ENCODE data around the gene DENND1B. TPM values are rescaled to one million over a fixed set of nuclear protein-coding genes. Genes with fewer than 3 reads are reported as not detected.

DENND1B gene
- total RNA-seq, 1 experiment from 2014 or later = 9.6 TPM

DNA sequence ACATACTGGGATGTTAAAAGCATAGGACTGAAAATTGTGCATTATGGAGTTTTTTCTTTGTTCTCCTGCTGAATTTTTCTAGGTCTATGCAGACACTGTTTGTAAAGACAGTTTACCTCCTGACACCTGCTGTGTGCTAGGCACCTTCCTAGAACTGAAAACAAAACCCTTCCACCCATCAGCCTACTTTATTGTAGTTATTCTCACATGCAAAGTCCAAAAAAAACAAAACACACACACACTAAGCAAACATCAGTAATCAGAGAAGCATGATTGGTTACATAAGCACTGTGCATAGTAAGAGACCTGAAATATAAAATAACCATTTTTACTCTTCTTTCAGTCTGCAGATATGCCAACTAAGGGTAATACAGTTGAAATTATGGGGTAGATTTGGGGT lies 312.1 kb downstream of the DENND1B start:
- Histone ChIP-seq H3K27ac (ENCODE audit: low read depth, low read length) (no peak overlapping the region), H3K4me2 (ENCODE audit: low read length) (no peak overlapping the region), H3K9me2 (ENCODE audit: insufficient read depth) (no peaks in the 10 kb centered on the region), H4K20me1 (ENCODE audit: insufficient read depth) (no peaks in the 10 kb centered on the region; the same call in 1 of the 2 replicates), H3K9me3 (ENCODE audit: control insufficient read depth in 1 of 2, insufficient read depth in 1 of 2, low read depth in 1 of 2, low read length in 2 of 2) (no peaks in the 10 kb centered on the region), H2AFZ (ENCODE audit: low read depth, low read length, poor library complexity, severe bottlenecking) (no peak overlapping the region), H3K4me3 (replicated peaks in 1 of 2; ENCODE audit: low read depth in 1 of 2, low read length in 2 of 2) (no peak overlapping the region), H3K27me3 (ENCODE audit: insufficient read depth, low read length) (no peaks in the 10 kb centered on the region), H3K9ac (ENCODE audit: low read length) (no peak overlapping the region), H3K36me3 (ENCODE audit: control insufficient read depth in 1 of 2, insufficient read depth in 2 of 2, low read length in 2 of 2) (no peaks in the 10 kb centered on the region), H3K79me2 (ENCODE audit: insufficient read depth, low read length) (no peaks in the 10 kb centered on the region), H3K4me1 (ENCODE audit: control insufficient read depth in 1 of 2, insufficient read depth in 2 of 2, low read length in 2 of 2) (no peaks in the 10 kb centered on the region)
- ChIA-PET RAD21 (ENCODE audit: low non-redundant PET in 1 of 2, low total read pairs in 2 of 2, uncharacterized antibody in 2 of 2, unreplicated experiment in 2 of 2) (no interaction called here), POLR2A (no interaction called here), CTCF (no interaction called here)
- BruUV-seq (replicated peaks) = no TSS peak
- ATAC-seq (no peak), DNase-seq (ENCODE audit: low read depth, low spot score) (no peak)
- no peak for TF ChIP-seq ZFX (IDR thresholded peaks at IDR 0.05)
- TF ChIP-seq SP1 (IDR thresholded peaks at IDR 0.05; ENCODE audit: low read depth) = no peak
- TF ChIP-seq JUND (IDR thresholded peaks at IDR 0.05) = no peak
- no peak for TF ChIP-seq SRF (IDR thresholded peaks at IDR 0.05; ENCODE audit: low read depth)
- TF ChIP-seq POLR2A (IDR thresholded peaks at IDR 0.05; ENCODE audit: borderline replicate concordance, extremely low read depth, insufficient read depth, insufficient read length) = no peak
- no peak for TF ChIP-seq TCF7L2 (IDR thresholded peaks at IDR 0.05; ENCODE audit: borderline replicate concordance, extremely low read depth, insufficient read depth, insufficient read length)
- TF ChIP-seq SIN3A (IDR thresholded peaks at IDR 0.05; ENCODE audit: low read depth) = no peak
- no peak for TF ChIP-seq YY1 (IDR thresholded peaks at IDR 0.05; ENCODE audit: extremely low read depth, insufficient replicate concordance, low read depth, low read length)
- TF ChIP-seq EGR1 (IDR thresholded peaks at IDR 0.05; ENCODE audit: low read depth) = no peak
- TF ChIP-seq CEBPB (IDR thresholded peaks at IDR 0.05; ENCODE audit: low read depth) = no peak
- intact Hi-C loops (cut with micrococcal nuclease) = no loop called here

DNA sequence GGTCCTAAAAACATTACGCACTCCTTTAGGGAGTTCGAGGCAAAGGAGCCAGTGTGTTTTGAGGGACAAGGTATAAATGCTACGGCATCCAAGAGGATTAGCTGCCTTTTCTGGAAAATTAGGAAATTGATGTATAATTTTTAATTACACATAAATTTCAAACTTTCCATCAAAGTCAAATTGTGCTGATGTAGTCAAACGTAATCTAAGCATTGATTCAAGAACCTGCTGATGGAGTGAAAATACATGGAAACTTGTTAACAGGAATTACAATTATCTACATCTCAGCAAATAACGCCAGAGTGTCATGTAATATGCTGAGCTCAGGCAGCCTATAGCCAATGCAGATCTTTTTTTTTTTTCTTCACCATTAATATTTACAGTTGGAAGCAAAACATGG lies 312.7 kb downstream of the DENND1B start:
- Histone ChIP-seq H3K9me3 (ENCODE audit: control insufficient read depth in 1 of 2, insufficient read depth in 1 of 2, low read depth in 1 of 2, low read length in 2 of 2) (no peaks in the 10 kb centered on the region), H3K4me1 (ENCODE audit: control insufficient read depth in 1 of 2, insufficient read depth in 2 of 2, low read length in 2 of 2) (no peaks in the 10 kb centered on the region), H3K9ac (ENCODE audit: low read length) (no peak overlapping the region), H3K79me2 (ENCODE audit: insufficient read depth, low read length) (no peaks in the 10 kb centered on the region), H3K4me3 (replicated peaks in 1 of 2; ENCODE audit: low read depth in 1 of 2, low read length in 2 of 2) (no peak overlapping the region), H2AFZ (ENCODE audit: low read depth, low read length, poor library complexity, severe bottlenecking) (no peak overlapping the region), H4K20me1 (ENCODE audit: insufficient read depth) (no peaks in the 10 kb centered on the region; the same call in 1 of the 2 replicates), H3K9me2 (ENCODE audit: insufficient read depth) (no peaks in the 10 kb centered on the region), H3K36me3 (ENCODE audit: control insufficient read depth in 1 of 2, insufficient read depth in 2 of 2, low read length in 2 of 2) (no peaks in the 10 kb centered on the region), H3K4me2 (ENCODE audit: low read length) (no peak overlapping the region), H3K27me3 (ENCODE audit: insufficient read depth, low read length) (no peaks in the 10 kb centered on the region), H3K27ac (ENCODE audit: low read depth, low read length) (no peak overlapping the region)
- ATAC-seq = no peak
- TF ChIP-seq FOSL1 (IDR thresholded peaks at IDR 0.05; ENCODE audit: low read depth) = no peak
- no peak for TF ChIP-seq ELF1 (IDR thresholded peaks at IDR 0.05; ENCODE audit: borderline replicate concordance, low read depth)
- no peak for TF ChIP-seq SRF (IDR thresholded peaks at IDR 0.05; ENCODE audit: low read depth)
- TF ChIP-seq, protein P1, sequence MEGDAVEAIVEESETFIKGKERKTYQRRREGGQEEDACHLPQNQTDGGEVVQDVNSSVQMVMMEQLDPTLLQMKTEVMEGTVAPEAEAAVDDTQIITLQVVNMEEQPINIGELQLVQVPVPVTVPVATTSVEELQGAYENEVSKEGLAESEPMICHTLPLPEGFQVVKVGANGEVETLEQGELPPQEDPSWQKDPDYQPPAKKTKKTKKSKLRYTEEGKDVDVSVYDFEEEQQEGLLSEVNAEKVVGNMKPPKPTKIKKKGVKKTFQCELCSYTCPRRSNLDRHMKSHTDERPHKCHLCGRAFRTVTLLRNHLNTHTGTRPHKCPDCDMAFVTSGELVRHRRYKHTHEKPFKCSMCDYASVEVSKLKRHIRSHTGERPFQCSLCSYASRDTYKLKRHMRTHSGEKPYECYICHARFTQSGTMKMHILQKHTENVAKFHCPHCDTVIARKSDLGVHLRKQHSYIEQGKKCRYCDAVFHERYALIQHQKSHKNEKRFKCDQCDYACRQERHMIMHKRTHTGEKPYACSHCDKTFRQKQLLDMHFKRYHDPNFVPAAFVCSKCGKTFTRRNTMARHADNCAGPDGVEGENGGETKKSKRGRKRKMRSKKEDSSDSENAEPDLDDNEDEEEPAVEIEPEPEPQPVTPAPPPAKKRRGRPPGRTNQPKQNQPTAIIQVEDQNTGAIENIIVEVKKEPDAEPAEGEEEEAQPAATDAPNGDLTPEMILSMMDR (IDR thresholded peaks at IDR 0.05 in 2 of 3, conservative IDR thresholded peaks at IDR 0.05 in 1 of 3; ENCODE audit: borderline replicate concordance in 1 of 3, insufficient read depth in 1 of 3, low read depth in 2 of 3, low read length in 2 of 3) = no peak
- TF ChIP-seq, protein P2, sequence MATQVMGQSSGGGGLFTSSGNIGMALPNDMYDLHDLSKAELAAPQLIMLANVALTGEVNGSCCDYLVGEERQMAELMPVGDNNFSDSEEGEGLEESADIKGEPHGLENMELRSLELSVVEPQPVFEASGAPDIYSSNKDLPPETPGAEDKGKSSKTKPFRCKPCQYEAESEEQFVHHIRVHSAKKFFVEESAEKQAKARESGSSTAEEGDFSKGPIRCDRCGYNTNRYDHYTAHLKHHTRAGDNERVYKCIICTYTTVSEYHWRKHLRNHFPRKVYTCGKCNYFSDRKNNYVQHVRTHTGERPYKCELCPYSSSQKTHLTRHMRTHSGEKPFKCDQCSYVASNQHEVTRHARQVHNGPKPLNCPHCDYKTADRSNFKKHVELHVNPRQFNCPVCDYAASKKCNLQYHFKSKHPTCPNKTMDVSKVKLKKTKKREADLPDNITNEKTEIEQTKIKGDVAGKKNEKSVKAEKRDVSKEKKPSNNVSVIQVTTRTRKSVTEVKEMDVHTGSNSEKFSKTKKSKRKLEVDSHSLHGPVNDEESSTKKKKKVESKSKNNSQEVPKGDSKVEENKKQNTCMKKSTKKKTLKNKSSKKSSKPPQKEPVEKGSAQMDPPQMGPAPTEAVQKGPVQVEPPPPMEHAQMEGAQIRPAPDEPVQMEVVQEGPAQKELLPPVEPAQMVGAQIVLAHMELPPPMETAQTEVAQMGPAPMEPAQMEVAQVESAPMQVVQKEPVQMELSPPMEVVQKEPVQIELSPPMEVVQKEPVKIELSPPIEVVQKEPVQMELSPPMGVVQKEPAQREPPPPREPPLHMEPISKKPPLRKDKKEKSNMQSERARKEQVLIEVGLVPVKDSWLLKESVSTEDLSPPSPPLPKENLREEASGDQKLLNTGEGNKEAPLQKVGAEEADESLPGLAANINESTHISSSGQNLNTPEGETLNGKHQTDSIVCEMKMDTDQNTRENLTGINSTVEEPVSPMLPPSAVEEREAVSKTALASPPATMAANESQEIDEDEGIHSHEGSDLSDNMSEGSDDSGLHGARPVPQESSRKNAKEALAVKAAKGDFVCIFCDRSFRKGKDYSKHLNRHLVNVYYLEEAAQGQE (IDR thresholded peaks at IDR 0.05; ENCODE audit: low read depth) = no peak
- no peak for TF ChIP-seq ZFX (IDR thresholded peaks at IDR 0.05)
- TF ChIP-seq, protein P3, sequence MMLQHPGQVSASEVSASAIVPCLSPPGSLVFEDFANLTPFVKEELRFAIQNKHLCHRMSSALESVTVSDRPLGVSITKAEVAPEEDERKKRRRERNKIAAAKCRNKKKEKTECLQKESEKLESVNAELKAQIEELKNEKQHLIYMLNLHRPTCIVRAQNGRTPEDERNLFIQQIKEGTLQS (IDR thresholded peaks at IDR 0.05) = no peak
- no peak for TF ChIP-seq POLR2A (IDR thresholded peaks at IDR 0.05; ENCODE audit: borderline replicate concordance, extremely low read depth, insufficient read depth, insufficient read length)
- no peak for TF ChIP-seq ZNF274 (IDR thresholded peaks at IDR 0.05; ENCODE audit: low read depth, low read length)
- no peak for TF ChIP-seq EGR1 (IDR thresholded peaks at IDR 0.05; ENCODE audit: low read depth)
- no peak for TF ChIP-seq YY1 (IDR thresholded peaks at IDR 0.05; ENCODE audit: extremely low read depth, insufficient replicate concordance, low read depth, low read length)
- TF ChIP-seq JUND (IDR thresholded peaks at IDR 0.05) = no peak
- BruUV-seq (replicated peaks) = no TSS peak
- ChIA-PET POLR2A (no interaction called here), CTCF (no interaction called here), RAD21 (ENCODE audit: low non-redundant PET in 1 of 2, low total read pairs in 2 of 2, uncharacterized antibody in 2 of 2, unreplicated experiment in 2 of 2) (no interaction called here)
- no peak for DNase-seq (ENCODE audit: low read depth, low spot score)
- intact Hi-C loops (cut with micrococcal nuclease) = no loop called here

All from HCT116 (cell line).